ENCODE data around the gene KRTAP5-8. TPM values are rescaled to one million over a fixed set of nuclear protein-coding genes. Genes with fewer than 3 reads are reported as not detected.

The KRTAP5-8 gene
- total and polyA plus RNA-seq, 2 experiments from 2014 or later, result not detected

DNA sequence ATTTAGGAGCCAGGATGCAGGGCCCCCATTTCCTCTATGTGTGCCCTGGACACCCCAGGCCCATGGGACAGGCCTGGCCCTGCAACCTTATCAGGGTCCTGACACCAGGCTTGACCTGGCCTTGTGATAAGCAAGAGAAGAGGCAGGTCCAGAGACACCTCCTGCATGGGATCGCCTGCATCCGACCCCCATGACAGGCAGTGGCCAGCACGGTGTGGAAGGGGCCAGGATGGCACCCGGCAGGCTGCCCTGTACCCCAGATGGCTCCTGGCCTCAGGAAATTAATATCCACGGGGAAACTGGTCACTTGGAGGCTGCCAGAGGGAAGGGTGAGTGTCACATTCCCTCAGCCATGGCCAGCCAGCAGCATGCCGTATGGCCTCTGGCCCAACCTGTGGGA is 17.2 kb downstream of the KRTAP5-8 start:
- in situ Hi-C loops (cut with MboI), result no loop called here
- Histone ChIP-seq H2AFZ (no peak overlapping the region), H3K4me3 (no peak overlapping the region), H3K9me2 (ENCODE audit: insufficient read depth) (no peaks in the 10 kb centered on the region), H3K9ac (no peak overlapping the region), H3K4me1 (ENCODE audit: insufficient read depth) (no peaks in the 10 kb centered on the region), H3K27me3 (replicated peaks; ENCODE audit: insufficient read depth) (no peaks in the 10 kb centered on the region), H3K9me3 (ENCODE audit: low read depth) (no peaks in the 10 kb centered on the region), H3K27ac (no peak overlapping the region), H3F3A (ENCODE audit: insufficient read depth) (no peaks in the 10 kb centered on the region), H3K36me3 (ENCODE audit: low read depth) (no peaks in the 10 kb centered on the region), H3K79me2 (ENCODE audit: insufficient read depth) (no peaks in the 10 kb centered on the region), H3K4me2 (ENCODE audit: unreplicated experiment) (no peak overlapping the region), H4K20me1 (ENCODE audit: insufficient read depth) (no peaks in the 10 kb centered on the region)
- DNase-seq, result no peak
- TF ChIP-seq EZH2 (IDR thresholded peaks at IDR 0.05; ENCODE audit: insufficient read depth, poor library complexity, severe bottlenecking) (no peak), EZH2phosphoT487 (IDR thresholded peaks at IDR 0.05; ENCODE audit: insufficient read depth, low read depth) (no peak)
- WGBS, 2 experiments (ENCODE audit: low coverage in 1 of 2, low lambda C conversion rate in 2 of 2, missing lambda C conversion rate in 2 of 2), result 39 to 49% methylated on average over 6 of the region's 6 CpGs

DNA sequence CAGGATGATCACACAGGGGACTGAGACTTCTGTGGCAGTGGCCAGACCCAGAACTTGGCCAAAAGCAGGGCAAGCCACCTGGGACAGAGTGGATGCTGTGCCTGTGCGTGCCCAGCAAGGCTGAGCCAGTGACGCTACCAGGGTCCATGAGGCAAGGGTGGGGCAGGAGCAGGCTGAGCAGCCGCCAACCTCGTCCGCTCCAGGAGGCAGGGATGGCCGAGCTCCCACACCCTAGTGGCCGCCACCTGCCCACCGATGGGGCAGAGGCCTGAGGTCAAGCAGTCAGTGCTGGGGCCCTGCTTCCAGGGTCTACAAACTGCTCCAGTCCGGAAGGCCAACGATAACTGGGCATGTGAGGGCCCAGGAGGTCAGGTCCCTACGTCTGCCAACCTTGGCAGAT is 17.7 kb downstream of the KRTAP5-8 start:
- H3K79me2 ChIP-seq (ENCODE audit: insufficient read depth), result no peaks in the 10 kb centered on the region
- no peaks in the 10 kb centered on the region for H3K4me1 ChIP-seq (ENCODE audit: insufficient read depth)
- H3K9me2 ChIP-seq (ENCODE audit: insufficient read depth), result no peaks in the 10 kb centered on the region
- no peaks in the 10 kb centered on the region for H3K27me3 ChIP-seq (replicated peaks; ENCODE audit: insufficient read depth)
- H3K9ac ChIP-seq, result no peak overlapping the region
- H3F3A ChIP-seq (ENCODE audit: insufficient read depth), result no peaks in the 10 kb centered on the region
- in situ Hi-C loops (cut with MboI), result no loop called here
- H3K27ac ChIP-seq, result no peak overlapping the region
- no peak for DNase-seq
- H4K20me1 ChIP-seq (ENCODE audit: insufficient read depth), result no peaks in the 10 kb centered on the region
- no peaks in the 10 kb centered on the region for H3K9me3 ChIP-seq (ENCODE audit: low read depth)
- H3K36me3 ChIP-seq (ENCODE audit: low read depth), result no peaks in the 10 kb centered on the region
- TF ChIP-seq EZH2phosphoT487 (IDR thresholded peaks at IDR 0.05; ENCODE audit: insufficient read depth, low read depth) (no peak), EZH2 (IDR thresholded peaks at IDR 0.05; ENCODE audit: insufficient read depth, poor library complexity, severe bottlenecking) (no peak)
- no peak overlapping the region for H2AFZ ChIP-seq
- H3K4me2 ChIP-seq (ENCODE audit: unreplicated experiment), result no peak overlapping the region
- H3K4me3 ChIP-seq, result no peak overlapping the region
- 52 to 65% methylated on average over 6 to 11 of the region's 11 CpGs for WGBS, 2 experiments (ENCODE audit: low coverage in 1 of 2, low lambda C conversion rate in 2 of 2, missing lambda C conversion rate in 2 of 2)

DNA sequence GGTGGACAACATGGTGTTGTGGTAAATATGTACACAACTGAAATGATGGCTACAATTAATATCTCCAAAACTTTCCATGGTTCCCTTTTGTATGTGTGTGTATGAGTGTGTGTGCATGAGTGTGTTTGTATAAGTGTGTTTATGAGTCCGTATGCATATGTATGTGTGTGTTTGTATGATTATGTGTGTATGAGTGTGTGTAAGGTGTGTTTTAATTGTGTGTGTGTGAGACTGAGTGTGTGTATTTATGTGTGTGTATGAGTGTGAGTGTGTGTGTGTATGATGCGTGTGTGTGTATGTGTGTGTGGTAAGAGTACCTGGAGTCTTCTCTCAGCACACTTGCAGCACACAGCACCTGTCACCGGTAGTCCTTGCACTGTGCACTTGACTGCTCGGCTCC is 18.2 kb downstream of the KRTAP5-8 start:
- Histone ChIP-seq H3K79me2 (ENCODE audit: insufficient read depth) (no peaks in the 10 kb centered on the region), H3K9me2 (ENCODE audit: insufficient read depth) (no peaks in the 10 kb centered on the region), H3F3A (ENCODE audit: insufficient read depth) (no peaks in the 10 kb centered on the region), H3K4me2 (ENCODE audit: unreplicated experiment) (no peak overlapping the region), H4K20me1 (ENCODE audit: insufficient read depth) (no peaks in the 10 kb centered on the region), H3K36me3 (ENCODE audit: low read depth) (no peaks in the 10 kb centered on the region), H3K9ac (no peak overlapping the region), H3K27me3 (replicated peaks; ENCODE audit: insufficient read depth) (no peaks in the 10 kb centered on the region), H2AFZ (no peak overlapping the region), H3K27ac (no peak overlapping the region), H3K9me3 (ENCODE audit: low read depth) (no peaks in the 10 kb centered on the region), H3K4me1 (ENCODE audit: insufficient read depth) (no peaks in the 10 kb centered on the region), H3K4me3 (no peak overlapping the region)
- DNase-seq, result no peak
- in situ Hi-C loops (cut with MboI), result no loop called here
- no peak for TF ChIP-seq EZH2phosphoT487 (IDR thresholded peaks at IDR 0.05; ENCODE audit: insufficient read depth, low read depth)
- TF ChIP-seq EZH2 (IDR thresholded peaks at IDR 0.05; ENCODE audit: insufficient read depth, poor library complexity, severe bottlenecking), result no peak
- 47 to 50% methylated on average over 4 of the region's 4 CpGs for WGBS, 2 experiments (ENCODE audit: low coverage in 1 of 2, low lambda C conversion rate in 2 of 2, missing lambda C conversion rate in 2 of 2)

DNA sequence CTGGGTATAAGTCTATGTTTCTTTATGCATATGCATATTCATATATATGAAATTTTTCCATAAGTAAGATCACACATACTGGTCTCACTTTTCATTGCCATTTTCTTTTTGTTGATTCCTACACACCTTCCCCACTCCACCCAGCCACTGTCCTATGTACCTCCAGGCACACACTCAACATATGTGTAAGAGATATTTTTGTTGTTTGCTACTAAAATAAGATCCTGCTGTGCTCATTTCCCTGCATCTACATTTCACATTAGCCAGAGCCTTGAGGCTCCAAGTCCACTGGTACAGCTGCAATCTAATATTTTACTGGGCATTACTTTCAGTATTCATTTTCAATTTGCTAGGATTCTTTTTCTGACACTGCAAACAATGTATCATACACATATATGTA is 19.4 kb downstream of the KRTAP5-8 start:
- in situ Hi-C loops (cut with MboI), result no loop called here
- no peaks in the 10 kb centered on the region for H3K4me1 ChIP-seq (ENCODE audit: insufficient read depth)
- DNase-seq, result no peak

DNA sequence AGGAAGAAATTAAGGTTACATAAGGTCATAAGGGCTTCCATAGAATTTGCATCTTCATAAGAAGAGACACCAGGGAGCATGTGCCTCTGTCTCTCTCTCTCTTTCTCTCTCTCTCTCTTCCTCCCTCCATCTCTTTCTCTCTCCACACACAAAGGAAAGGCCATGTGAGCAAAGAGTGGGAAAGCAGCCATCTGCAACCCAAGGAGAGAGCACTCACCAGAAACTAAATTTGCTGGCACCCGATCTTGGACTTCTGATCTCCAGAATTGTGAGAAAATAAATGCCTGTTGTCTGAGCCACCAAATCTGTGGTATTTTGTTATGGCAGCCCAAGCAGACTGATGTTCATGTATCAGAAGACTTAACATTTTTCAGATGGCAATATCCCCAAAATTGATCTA is 21.2 kb downstream of the KRTAP5-8 start:
- Histone ChIP-seq H3F3A (ENCODE audit: insufficient read depth) (no peaks in the 10 kb centered on the region), H3K9me2 (ENCODE audit: insufficient read depth) (no peaks in the 10 kb centered on the region), H3K4me1 (ENCODE audit: insufficient read depth) (no peaks in the 10 kb centered on the region), H4K20me1 (ENCODE audit: insufficient read depth) (no peaks in the 10 kb centered on the region), H3K79me2 (ENCODE audit: insufficient read depth) (no peaks in the 10 kb centered on the region), H3K36me3 (ENCODE audit: low read depth) (no peaks in the 10 kb centered on the region), H3K9me3 (ENCODE audit: low read depth) (no peaks in the 10 kb centered on the region), H3K4me3 (no peak overlapping the region), H3K27me3 (replicated peaks; ENCODE audit: insufficient read depth) (no peaks in the 10 kb centered on the region), H3K27ac (no peak overlapping the region), H2AFZ (no peak overlapping the region), H3K4me2 (ENCODE audit: unreplicated experiment) (no peak overlapping the region), H3K9ac (no peak overlapping the region)
- 50 to 65% methylated on average over 1 of the region's 1 CpG for WGBS, 2 experiments (ENCODE audit: low coverage in 1 of 2, low lambda C conversion rate in 2 of 2, missing lambda C conversion rate in 2 of 2)
- TF ChIP-seq EZH2phosphoT487 (IDR thresholded peaks at IDR 0.05; ENCODE audit: insufficient read depth, low read depth), result no peak
- TF ChIP-seq EZH2 (IDR thresholded peaks at IDR 0.05; ENCODE audit: insufficient read depth, poor library complexity, severe bottlenecking), result no peak
- no peak for DNase-seq
- in situ Hi-C loops (cut with MboI), result no loop called here

More for the DNA sequence above, 19.4 kb downstream of the KRTAP5-8 start:
- H3K9me3 ChIP-seq (ENCODE audit: low read depth), result no peaks in the 10 kb centered on the region
- H3K27ac ChIP-seq, result no peak overlapping the region
- H3K9ac ChIP-seq, result no peak overlapping the region
- H3K27me3 ChIP-seq (replicated peaks; ENCODE audit: insufficient read depth), result no peaks in the 10 kb centered on the region
- no peaks in the 10 kb centered on the region for H4K20me1 ChIP-seq (ENCODE audit: insufficient read depth)
- H3K4me3 ChIP-seq, result no peak overlapping the region
- no peaks in the 10 kb centered on the region for H3K36me3 ChIP-seq (ENCODE audit: low read depth)
- no peak overlapping the region for H3K4me2 ChIP-seq (ENCODE audit: unreplicated experiment)
- H3F3A ChIP-seq (ENCODE audit: insufficient read depth), result no peaks in the 10 kb centered on the region
- TF ChIP-seq EZH2phosphoT487 (IDR thresholded peaks at IDR 0.05; ENCODE audit: insufficient read depth, low read depth), result no peak
- no peak for TF ChIP-seq EZH2 (IDR thresholded peaks at IDR 0.05; ENCODE audit: insufficient read depth, poor library complexity, severe bottlenecking)
- H3K79me2 ChIP-seq (ENCODE audit: insufficient read depth), result no peaks in the 10 kb centered on the region
- H3K9me2 ChIP-seq (ENCODE audit: insufficient read depth), result no peaks in the 10 kb centered on the region
- no peak overlapping the region for H2AFZ ChIP-seq
